ENCODE results near the gene RYR2.

RYR2 gene

DNA sequence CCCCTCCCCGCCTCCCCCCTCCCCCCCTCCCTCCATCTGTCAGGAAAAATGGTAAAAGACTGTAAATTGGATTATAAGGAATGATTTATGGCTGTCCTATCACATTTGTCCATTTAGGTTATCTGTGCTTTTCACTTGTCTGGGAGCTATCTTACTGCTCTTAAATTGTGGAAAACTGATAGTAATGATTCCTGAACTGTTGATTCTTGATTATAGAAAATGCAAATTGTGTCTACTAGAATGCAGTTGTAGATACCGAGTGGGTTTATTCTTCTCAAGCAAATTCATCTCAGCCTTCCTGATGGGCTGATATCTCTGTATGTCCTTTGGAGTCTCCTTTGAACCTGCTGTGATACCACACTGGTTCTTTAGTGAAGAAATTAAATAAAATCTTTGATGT is 12.3 kb downstream of the RYR2 start:
- in situ Hi-C loops (cut with MboI; ENCODE audit: low pct_unique_long_range_greater_than_20kb, low sequenced_read_pairs, unreplicated experiment), result no loop called here
- TF ChIP-seq CTCF (IDR thresholded peaks at IDR 0.05; ENCODE audit: extremely low read depth, insufficient read depth, missing control alignments), result no peak

GRCh38 chr1:237058470-237058869 is 16.5 kb downstream of the RYR2 start:
- no peak for DNase-seq (ENCODE audit: low spot score)
- TF ChIP-seq CTCF (IDR thresholded peaks at IDR 0.05; ENCODE audit: extremely low read depth, insufficient read depth, missing control alignments), result no peak
- in situ Hi-C loops (cut with MboI; ENCODE audit: low pct_unique_long_range_greater_than_20kb, low sequenced_read_pairs, unreplicated experiment), result no loop called here

More for the DNA sequence above, 12.3 kb downstream of the RYR2 start:
- no peak for DNase-seq (ENCODE audit: low spot score)

GRCh38 chr1:237059244-237059643 is 17.3 kb downstream of the RYR2 start:
- no peak for DNase-seq (ENCODE audit: low spot score)
- in situ Hi-C loops (cut with MboI; ENCODE audit: low pct_unique_long_range_greater_than_20kb, low sequenced_read_pairs, unreplicated experiment), result no loop called here
- TF ChIP-seq CTCF (IDR thresholded peaks at IDR 0.05; ENCODE audit: extremely low read depth, insufficient read depth, missing control alignments), result no peak

DNA sequence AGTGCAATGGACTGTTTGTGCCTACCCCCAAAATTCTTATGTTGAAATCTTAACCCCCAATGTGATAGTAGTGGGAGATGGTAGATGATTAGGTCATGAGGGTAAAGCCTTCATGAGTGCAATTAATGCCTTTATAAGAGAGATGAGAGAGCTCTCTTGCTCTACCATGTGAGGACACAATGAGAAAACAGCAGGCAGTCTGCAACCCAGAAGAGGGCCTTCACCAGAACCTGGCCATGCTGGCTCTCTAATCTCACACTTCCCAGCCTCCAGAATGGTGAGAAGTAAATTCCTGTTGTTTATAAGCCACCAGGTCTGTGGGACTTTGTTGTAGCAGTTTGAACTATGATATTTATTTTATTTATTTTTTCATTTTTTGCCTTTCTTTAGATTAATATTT is 21.0 kb downstream of the RYR2 start:
- DNase-seq (ENCODE audit: low spot score), result no peak
- TF ChIP-seq CTCF (IDR thresholded peaks at IDR 0.05; ENCODE audit: extremely low read depth, insufficient read depth, missing control alignments), result no peak
- in situ Hi-C loops (cut with MboI; ENCODE audit: low pct_unique_long_range_greater_than_20kb, low sequenced_read_pairs, unreplicated experiment), result no loop called here

GRCh38 chr1:237065903-237066302 is 23.9 kb downstream of the RYR2 start:
- TF ChIP-seq CTCF (IDR thresholded peaks at IDR 0.05; ENCODE audit: extremely low read depth, insufficient read depth, missing control alignments), result no peak
- in situ Hi-C loops (cut with MboI; ENCODE audit: low pct_unique_long_range_greater_than_20kb, low sequenced_read_pairs, unreplicated experiment), result no loop called here
- no peak for DNase-seq (ENCODE audit: low spot score)

DNA sequence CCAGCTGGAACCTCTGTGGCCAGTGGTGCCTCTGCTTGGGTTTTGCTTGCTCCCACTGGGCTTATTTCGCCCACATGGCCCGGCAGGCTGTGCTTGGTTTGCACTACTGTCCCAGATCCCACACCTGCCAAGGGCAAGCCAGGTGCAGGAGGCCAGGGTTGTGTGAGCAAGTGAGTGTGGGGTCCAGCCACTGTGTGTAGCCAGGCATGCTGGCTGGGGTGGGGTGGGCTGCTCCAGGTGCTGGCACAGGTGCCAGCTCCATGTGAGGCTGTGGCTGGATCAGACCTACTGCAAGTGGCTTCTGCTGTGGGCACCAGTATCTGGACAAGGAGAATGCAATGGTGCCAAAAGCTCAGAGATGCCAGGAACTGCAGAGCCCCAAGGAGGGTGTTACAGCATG is 28.5 kb downstream of the RYR2 start:
- DNase-seq (ENCODE audit: low spot score), result no peak
- in situ Hi-C loops (cut with MboI; ENCODE audit: low pct_unique_long_range_greater_than_20kb, low sequenced_read_pairs, unreplicated experiment), result no loop called here
- no peak for TF ChIP-seq CTCF (IDR thresholded peaks at IDR 0.05; ENCODE audit: extremely low read depth, insufficient read depth, missing control alignments)
